ENCODE results near the gene IL17REL. TPM values are rescaled to one million over a fixed set of nuclear protein-coding genes. Genes with fewer than 3 reads are reported as not detected.

Gene IL17REL
- total and polyA plus RNA-seq, 10 of the 15 experiments (the other 5 are each of a cell fraction or from before 2014, with no cell fraction given) = 0.03 TPM; not detected in 9

GRCh38 chr22:49971232-49972162 is 41.1 kb downstream of the IL17REL start (continued):
- no peak for TF ChIP-seq ZBTB4 (CRISPR knock-in tag; IDR thresholded peaks at IDR 0.05)
- TF ChIP-seq POLR2AphosphoS5 (IDR thresholded peaks at IDR 0.05; ENCODE audit: low read length) = peak; percentile 37; the same call in 1 of the 2 replicates
- 0 out of 2 replicates have a peak, but pooled peaks have one; percentile 58 for TF ChIP-seq CHD2 (IDR thresholded peaks at IDR 0.05; ENCODE audit: borderline replicate concordance, low read depth, low read length)
- TF ChIP-seq E2F8 (IDR thresholded peaks at IDR 0.05; ENCODE audit: low read depth, partially characterized antibody) = no peak
- no peak for TF ChIP-seq SMAD1 (IDR thresholded peaks at IDR 0.05; ENCODE audit: low read depth, partially characterized antibody)
- TF ChIP-seq SIN3A (IDR thresholded peaks at IDR 0.05; ENCODE audit: low read depth, low read length) = no peak
- no peak for TF ChIP-seq NFXL1 (IDR thresholded peaks at IDR 0.05; ENCODE audit: borderline replicate concordance)
- no peak for TF ChIP-seq ZBED1 (IDR thresholded peaks at IDR 0.05; ENCODE audit: borderline replicate concordance)
- peak; percentile 10; the same call in 1 of the 2 replicates for TF ChIP-seq NR2F1 (conservative IDR thresholded peaks at IDR 0.05)
- no peak for TF ChIP-seq ZBTB11 (CRISPR knock-in tag; IDR thresholded peaks at IDR 0.05)
- no peak for TF ChIP-seq ZNF207 (IDR thresholded peaks at IDR 0.05; ENCODE audit: borderline replicate concordance)
- TF ChIP-seq RBBP5 (conservative IDR thresholded peaks at IDR 0.05) = no peak
- TF ChIP-seq NKRF (conservative IDR thresholded peaks at IDR 0.05) = no peak; the same call in 1 of the 2 replicates
